Measurements from ENCODE around the gene BACH2. TPM values are rescaled to one million over a fixed set of nuclear protein-coding genes. Genes with fewer than 3 reads are reported as not detected.

BACH2 gene
- total and polyA plus RNA-seq, 2 experiments from 2014 or later: under 0.01 TPM; not detected in 1

- 4 to 9% methylated on average over 1 of the region's 1 CpG for WGBS, 2 experiments (ENCODE audit: low coverage in 1 of 2, low lambda C conversion rate in 2 of 2, missing lambda C conversion rate in 2 of 2)
- Histone ChIP-seq H3K9ac (no peak overlapping the region), H3K36me3 (ENCODE audit: low read depth) (no peaks in the 10 kb centered on the region), H3F3A (ENCODE audit: insufficient read depth) (peaks cover 25% of the 10 kb centered on the region), H4K20me1 (ENCODE audit: insufficient read depth) (no peaks in the 10 kb centered on the region), H3K79me2 (ENCODE audit: insufficient read depth) (no peaks in the 10 kb centered on the region), H3K9me2 (ENCODE audit: insufficient read depth) (no peaks in the 10 kb centered on the region), H3K27ac (peak overlapping the region; percentile 37; the same call in 1 of the 2 replicates), H3K4me1 (ENCODE audit: insufficient read depth) (peaks cover 18% of the 10 kb centered on the region), H3K4me2 (ENCODE audit: unreplicated experiment) (peak overlapping the region; percentile 15), H3K27me3 (replicated peaks; ENCODE audit: insufficient read depth) (no peaks in the 10 kb centered on the region), H3K9me3 (ENCODE audit: low read depth) (no peaks in the 10 kb centered on the region), H2AFZ (0 out of 2 replicates have a peak overlapping the region, but pooled peaks have one; percentile 14), H3K4me3 (no peak overlapping the region)
- DNase-seq: peak; percentile 56
- no peak for TF ChIP-seq EZH2phosphoT487 (IDR thresholded peaks at IDR 0.05; ENCODE audit: insufficient read depth, low read depth)
- TF ChIP-seq EZH2 (IDR thresholded peaks at IDR 0.05; ENCODE audit: insufficient read depth, poor library complexity, severe bottlenecking): no peak
- in situ Hi-C loops (cut with MboI): no loop called here
Measured at GRCh38 chr6:90008908-90009501, 287.6 kb downstream of the BACH2 start.

- in situ Hi-C loops (cut with MboI): no loop called here
- Histone ChIP-seq H3K9me2 (ENCODE audit: insufficient read depth) (no peaks in the 10 kb centered on the region), H3K27me3 (replicated peaks; ENCODE audit: insufficient read depth) (no peaks in the 10 kb centered on the region), H3K36me3 (ENCODE audit: low read depth) (no peaks in the 10 kb centered on the region), H3K4me3 (no peak overlapping the region), H3K79me2 (ENCODE audit: insufficient read depth) (no peaks in the 10 kb centered on the region), H2AFZ (0 out of 2 replicates have a peak overlapping the region, but pooled peaks have one; percentile 14), H3K4me1 (ENCODE audit: insufficient read depth) (peaks cover 24% of the 10 kb centered on the region), H3K9me3 (ENCODE audit: low read depth) (no peaks in the 10 kb centered on the region), H4K20me1 (ENCODE audit: insufficient read depth) (no peaks in the 10 kb centered on the region), H3F3A (ENCODE audit: insufficient read depth) (peaks cover 27% of the 10 kb centered on the region), H3K27ac (peak overlapping the region; percentile 37; the same call in 1 of the 2 replicates), H3K9ac (no peak overlapping the region), H3K4me2 (ENCODE audit: unreplicated experiment) (peak overlapping the region; percentile 15)
- DNase-seq: no peak
- TF ChIP-seq EZH2 (IDR thresholded peaks at IDR 0.05; ENCODE audit: insufficient read depth, poor library complexity, severe bottlenecking) (no peak), EZH2phosphoT487 (IDR thresholded peaks at IDR 0.05; ENCODE audit: insufficient read depth, low read depth) (no peak)
- WGBS, 2 experiments (ENCODE audit: low coverage in 1 of 2, low lambda C conversion rate in 2 of 2, missing lambda C conversion rate in 2 of 2): 96 to 98% methylated on average over 9 of the region's 9 CpGs
Measured at GRCh38 chr6:90008189-90008907, 288.3 kb downstream of the BACH2 start.

GRCh38 chr6:90005048-90005827, 291.4 kb downstream of the BACH2 start:
- peaks cover 26% of the 10 kb centered on the region for H3K4me1 ChIP-seq (ENCODE audit: insufficient read depth)
- no peak overlapping the region for H3K4me3 ChIP-seq
- TF ChIP-seq EZH2 (IDR thresholded peaks at IDR 0.05; ENCODE audit: insufficient read depth, poor library complexity, severe bottlenecking): no peak
- TF ChIP-seq EZH2phosphoT487 (IDR thresholded peaks at IDR 0.05; ENCODE audit: insufficient read depth, low read depth): no peak
- no peak for DNase-seq
- no peak overlapping the region for H3K27ac ChIP-seq
- in situ Hi-C loops (cut with MboI): no loop called here
- H3K9me2 ChIP-seq (ENCODE audit: insufficient read depth): no peaks in the 10 kb centered on the region
- H3F3A ChIP-seq (ENCODE audit: insufficient read depth): peaks cover 27% of the 10 kb centered on the region
- no peak overlapping the region for H2AFZ ChIP-seq
- H4K20me1 ChIP-seq (ENCODE audit: insufficient read depth): no peaks in the 10 kb centered on the region
- WGBS, 2 experiments (ENCODE audit: low coverage in 1 of 2, low lambda C conversion rate in 2 of 2, missing lambda C conversion rate in 2 of 2): 91% methylated on average over 9 of the region's 9 CpGs
- no peaks in the 10 kb centered on the region for H3K79me2 ChIP-seq (ENCODE audit: insufficient read depth)
- H3K27me3 ChIP-seq (replicated peaks; ENCODE audit: insufficient read depth): no peaks in the 10 kb centered on the region
- H3K9ac ChIP-seq: no peak overlapping the region
- H3K9me3 ChIP-seq (ENCODE audit: low read depth): no peaks in the 10 kb centered on the region
- H3K4me2 ChIP-seq (ENCODE audit: unreplicated experiment): no peak overlapping the region
- no peaks in the 10 kb centered on the region for H3K36me3 ChIP-seq (ENCODE audit: low read depth)

GRCh38 chr6:90004511-90004910, 292.1 kb downstream of the BACH2 start:
- Histone ChIP-seq H3K27ac (no peak overlapping the region), H3K9me2 (ENCODE audit: insufficient read depth) (no peaks in the 10 kb centered on the region), H3K79me2 (ENCODE audit: insufficient read depth) (no peaks in the 10 kb centered on the region), H2AFZ (no peak overlapping the region), H4K20me1 (ENCODE audit: insufficient read depth) (no peaks in the 10 kb centered on the region), H3K9ac (no peak overlapping the region), H3K4me2 (ENCODE audit: unreplicated experiment) (peak overlapping the region; percentile 17), H3K36me3 (ENCODE audit: low read depth) (no peaks in the 10 kb centered on the region), H3K9me3 (ENCODE audit: low read depth) (no peaks in the 10 kb centered on the region), H3K27me3 (replicated peaks; ENCODE audit: insufficient read depth) (no peaks in the 10 kb centered on the region), H3F3A (ENCODE audit: insufficient read depth) (peaks cover 20% of the 10 kb centered on the region), H3K4me3 (no peak overlapping the region), H3K4me1 (ENCODE audit: insufficient read depth) (peaks cover 25% of the 10 kb centered on the region)
- no peak for DNase-seq
- in situ Hi-C loops (cut with MboI): no loop called here
- WGBS, 2 experiments (ENCODE audit: low coverage in 1 of 2, low lambda C conversion rate in 2 of 2, missing lambda C conversion rate in 2 of 2): 87 to 92% methylated on average over 5 of the region's 5 CpGs
- TF ChIP-seq EZH2phosphoT487 (IDR thresholded peaks at IDR 0.05; ENCODE audit: insufficient read depth, low read depth) (no peak), EZH2 (IDR thresholded peaks at IDR 0.05; ENCODE audit: insufficient read depth, poor library complexity, severe bottlenecking) (no peak)

All from GM23248 (cell line).